ENCODE results near the gene TPD52L1. TPM values are rescaled to one million over a fixed set of nuclear protein-coding genes. Genes with fewer than 3 reads are reported as not detected.

The TPD52L1 gene
- total RNA-seq, 1 donor from 2014 or later: not detected

GRCh38 chr6:125190667-125191066 lies 37.1 kb downstream of the TPD52L1 start:
- Mint-ChIP-seq H3K27ac (ENCODE audit: unreplicated experiment) (no peak overlapping the region), H3K4me1 (ENCODE audit: low read depth, unreplicated experiment) (no peaks in the 10 kb centered on the region), H3K9me3 (ENCODE audit: unreplicated experiment) (no peaks in the 10 kb centered on the region), H3K36me3 (ENCODE audit: unreplicated experiment) (no peaks in the 10 kb centered on the region), H3K27me3 (ENCODE audit: unreplicated experiment) (no peaks in the 10 kb centered on the region), H3K4me3 (ENCODE audit: unreplicated experiment) (no peak overlapping the region)
- TF ChIP-seq CTCF (IDR thresholded peaks at IDR 0.05; ENCODE audit: partially characterized antibody, unreplicated experiment): no peak
- DNase-seq: no peak

GRCh38 chr6:125191916-125192609 lies 38.5 kb downstream of the TPD52L1 start:
- Mint-ChIP-seq H3K27ac (ENCODE audit: unreplicated experiment) (no peak overlapping the region), H3K4me1 (ENCODE audit: low read depth, unreplicated experiment) (no peaks in the 10 kb centered on the region), H3K4me3 (ENCODE audit: unreplicated experiment) (no peak overlapping the region), H3K27me3 (ENCODE audit: unreplicated experiment) (no peaks in the 10 kb centered on the region), H3K9me3 (ENCODE audit: unreplicated experiment) (no peaks in the 10 kb centered on the region), H3K36me3 (ENCODE audit: unreplicated experiment) (no peaks in the 10 kb centered on the region)
- TF ChIP-seq CTCF (IDR thresholded peaks at IDR 0.05; ENCODE audit: partially characterized antibody, unreplicated experiment): peak; percentile 91
- peak; percentile 54 for DNase-seq

GRCh38 chr6:125192610-125192930 lies 39.0 kb downstream of the TPD52L1 start:
- H3K27me3 Mint-ChIP-seq (ENCODE audit: unreplicated experiment): no peaks in the 10 kb centered on the region
- H3K27ac Mint-ChIP-seq (ENCODE audit: unreplicated experiment): no peak overlapping the region
- no peaks in the 10 kb centered on the region for H3K36me3 Mint-ChIP-seq (ENCODE audit: unreplicated experiment)
- no peak for DNase-seq
- H3K4me3 Mint-ChIP-seq (ENCODE audit: unreplicated experiment): no peak overlapping the region
- no peaks in the 10 kb centered on the region for H3K9me3 Mint-ChIP-seq (ENCODE audit: unreplicated experiment)
- TF ChIP-seq CTCF (IDR thresholded peaks at IDR 0.05; ENCODE audit: partially characterized antibody, unreplicated experiment): peak; percentile 22
- H3K4me1 Mint-ChIP-seq (ENCODE audit: low read depth, unreplicated experiment): no peaks in the 10 kb centered on the region

- no peaks in the 10 kb centered on the region for H3K36me3 Mint-ChIP-seq (ENCODE audit: unreplicated experiment)
- DNase-seq: no peak
- no peak overlapping the region for H3K27ac Mint-ChIP-seq (ENCODE audit: unreplicated experiment)
- no peak for TF ChIP-seq CTCF (IDR thresholded peaks at IDR 0.05; ENCODE audit: partially characterized antibody, unreplicated experiment)
- H3K27me3 Mint-ChIP-seq (ENCODE audit: unreplicated experiment): no peaks in the 10 kb centered on the region
- H3K4me3 Mint-ChIP-seq (ENCODE audit: unreplicated experiment): no peak overlapping the region
- H3K4me1 Mint-ChIP-seq (ENCODE audit: low read depth, unreplicated experiment): no peaks in the 10 kb centered on the region
- no peaks in the 10 kb centered on the region for H3K9me3 Mint-ChIP-seq (ENCODE audit: unreplicated experiment)
Measured at GRCh38 chr6:125193208-125193607, 39.6 kb downstream of the TPD52L1 start.

- DNase-seq: no peak
- H3K4me1 Mint-ChIP-seq (ENCODE audit: low read depth, unreplicated experiment): no peaks in the 10 kb centered on the region
- no peaks in the 10 kb centered on the region for H3K9me3 Mint-ChIP-seq (ENCODE audit: unreplicated experiment)
- no peaks in the 10 kb centered on the region for H3K27me3 Mint-ChIP-seq (ENCODE audit: unreplicated experiment)
- H3K36me3 Mint-ChIP-seq (ENCODE audit: unreplicated experiment): no peaks in the 10 kb centered on the region
- H3K27ac Mint-ChIP-seq (ENCODE audit: unreplicated experiment): no peak overlapping the region
- no peak overlapping the region for H3K4me3 Mint-ChIP-seq (ENCODE audit: unreplicated experiment)
- no peak for TF ChIP-seq CTCF (IDR thresholded peaks at IDR 0.05; ENCODE audit: partially characterized antibody, unreplicated experiment)
Measured at GRCh38 chr6:125194941-125195340, 41.4 kb downstream of the TPD52L1 start.
